ENCODE data around the gene PKN3. TPM values are rescaled to one million over a fixed set of nuclear protein-coding genes. Genes with fewer than 3 reads are reported as not detected.
"Not testable (repeated sequence)": the region's sequence is repeated elsewhere in the genome, so short reads cannot be mapped to it uniquely, and the experiment has no call there.

PKN3 gene
- total RNA-seq, 1 donor from 2014 or later: 14.7 TPM

DNA sequence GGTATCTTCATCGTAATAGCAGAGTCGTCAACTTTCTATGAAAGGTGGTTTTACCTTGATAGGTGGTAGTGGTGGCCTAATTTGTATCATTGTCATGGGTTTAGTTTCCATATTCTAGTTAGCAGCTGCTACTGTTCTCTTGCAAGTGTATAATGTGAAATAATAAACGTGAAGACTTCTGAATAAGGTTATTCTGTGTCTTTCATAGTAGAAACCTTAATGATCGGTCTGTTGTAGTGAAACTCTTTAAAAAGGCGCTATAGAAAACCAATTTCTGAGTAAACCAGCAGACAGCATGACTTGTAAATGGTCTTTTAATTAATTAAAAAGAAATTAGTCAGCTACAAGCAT, 11.6 kb upstream of the PKN3 start:
- DNase-seq (ENCODE audit: low spot score): no peak

GRCh38 chr9:128693738-128694137, 8.6 kb upstream of the PKN3 start:
- DNase-seq (ENCODE audit: low spot score): not testable (repeated sequence)

DNA sequence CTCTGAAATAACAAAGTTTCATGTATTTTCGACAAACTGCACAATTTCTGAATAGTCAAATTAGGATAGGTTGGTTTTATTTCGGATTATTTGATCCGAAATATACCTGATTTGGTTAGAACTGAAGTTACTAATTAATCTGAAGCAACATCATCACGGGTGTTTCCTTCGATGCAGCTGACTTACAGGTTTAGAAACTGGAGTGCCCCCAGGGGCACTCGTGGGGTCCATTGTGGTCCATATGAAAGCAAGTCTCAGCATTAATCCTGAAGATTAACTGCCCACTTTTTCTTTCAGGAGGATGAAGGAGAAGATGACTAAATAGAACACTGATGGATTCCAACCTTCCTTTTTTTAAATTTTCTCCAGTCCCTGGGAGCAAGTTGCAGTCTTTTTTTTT, 8.0 kb upstream of the PKN3 start:
- no peak for DNase-seq (ENCODE audit: low spot score)

DNA sequence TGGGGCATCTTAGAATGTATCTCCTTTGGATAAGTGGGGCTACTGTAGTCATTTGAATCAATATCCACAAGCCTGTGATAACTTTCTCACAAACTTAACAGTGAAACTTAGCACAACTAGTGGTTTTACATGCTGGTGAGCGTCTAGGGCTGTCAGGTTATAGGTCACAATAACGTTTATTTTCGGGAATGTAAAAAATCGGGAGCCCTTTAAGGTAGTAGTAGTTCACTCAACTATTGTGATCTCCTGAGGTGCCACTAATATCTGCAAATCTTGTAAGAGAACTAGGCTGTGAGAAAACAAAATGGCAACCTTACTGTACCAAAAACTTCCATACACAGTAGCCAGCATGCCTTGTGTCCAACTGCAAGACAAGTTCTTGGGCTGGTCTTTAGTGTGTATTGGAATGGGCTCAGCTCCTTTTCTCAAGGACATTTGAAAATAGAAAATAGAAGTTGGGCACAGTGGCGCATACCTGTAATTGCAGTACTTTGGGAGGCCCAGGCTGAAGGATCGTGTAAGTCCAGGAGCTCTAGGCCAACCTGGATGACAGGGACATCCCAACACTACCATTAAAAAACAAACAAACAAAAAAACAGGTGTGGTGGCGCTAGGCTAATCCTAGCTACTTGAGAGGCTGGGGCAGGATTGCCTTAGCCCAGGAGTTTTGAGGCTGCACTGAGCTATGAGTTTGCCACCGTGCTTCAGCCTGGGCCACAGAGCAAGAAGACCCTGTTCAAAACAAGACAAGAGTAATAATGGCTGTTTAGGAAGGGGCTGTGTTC, 5.2 kb upstream of the PKN3 start:
- peak; percentile 41 for DNase-seq (ENCODE audit: low spot score)

DNA sequence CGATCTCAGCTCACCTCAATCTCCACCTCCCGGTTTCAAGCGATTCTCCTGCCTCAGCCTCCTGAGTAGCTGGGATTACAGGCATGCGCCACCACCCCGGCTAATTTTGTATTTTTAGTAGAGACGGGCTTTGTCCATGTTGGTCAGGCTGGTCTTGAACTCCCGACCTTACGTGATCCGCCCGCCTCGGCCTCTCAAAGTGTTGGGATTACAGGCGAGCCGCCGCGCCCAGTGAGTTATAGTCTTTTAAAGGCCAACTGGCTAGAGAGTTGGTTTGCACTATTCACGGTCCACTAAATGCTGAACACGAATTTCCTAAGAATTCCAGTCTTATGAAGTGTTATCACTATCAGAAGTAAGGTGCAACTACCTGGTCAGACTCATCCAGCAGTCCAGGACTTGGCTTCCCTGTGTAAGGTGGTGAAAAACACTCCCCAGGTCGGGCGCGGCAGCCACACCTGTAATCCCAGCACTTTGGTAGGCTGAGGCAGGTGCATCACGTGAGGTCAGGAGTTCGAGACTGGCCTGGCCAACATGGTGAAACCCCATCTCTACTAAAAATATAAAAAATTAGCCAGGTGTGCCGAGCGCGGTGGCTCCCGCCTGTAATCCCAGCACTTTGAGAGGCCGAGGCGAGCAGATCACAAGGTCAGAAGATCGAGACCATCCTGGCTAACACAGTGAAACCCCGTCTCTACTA, 3.1 kb upstream of the PKN3 start:
- DNase-seq (ENCODE audit: low spot score): peak; percentile 64

DNA sequence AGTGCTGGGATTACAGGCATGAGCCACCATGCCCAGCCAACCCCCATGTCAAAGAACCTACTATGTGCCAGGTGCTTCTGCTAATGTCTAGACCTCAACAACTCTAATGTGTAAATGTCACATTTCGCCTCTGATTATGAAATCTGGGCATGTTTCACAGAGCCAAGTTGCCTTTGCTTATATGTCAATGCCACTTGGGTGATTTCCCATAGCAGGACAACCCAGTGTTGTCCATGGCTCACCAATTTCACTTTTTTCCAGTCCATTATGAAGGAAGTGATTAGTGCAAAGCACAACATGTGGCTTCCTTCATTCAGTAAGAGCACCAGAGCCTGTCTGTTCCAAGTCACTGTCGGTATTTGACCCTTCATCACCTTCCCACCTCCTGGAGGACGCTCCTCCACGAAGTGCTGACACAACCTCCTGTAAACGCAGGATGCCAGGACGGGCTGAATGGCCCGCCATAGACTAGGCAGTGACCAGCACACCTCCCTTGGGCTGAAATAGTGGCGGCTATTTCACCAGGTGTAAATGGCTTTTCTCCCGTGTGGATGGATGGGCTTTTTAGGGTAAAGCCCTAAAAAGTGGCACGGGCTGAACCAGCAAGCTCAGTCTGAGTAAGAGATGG, 962 bp upstream of the PKN3 start:
- peak; percentile 47 for DNase-seq (ENCODE audit: low spot score)

- DNase-seq (ENCODE audit: low spot score): peak; percentile 89
These were observed 779 bp downstream of the PKN3 start for GRCh38 chr9:128702949-128703615.

GRCh38 chr9:128703616-128704355, 1.5 kb downstream of the PKN3 start:
- DNase-seq (ENCODE audit: low spot score): no peak

DNA sequence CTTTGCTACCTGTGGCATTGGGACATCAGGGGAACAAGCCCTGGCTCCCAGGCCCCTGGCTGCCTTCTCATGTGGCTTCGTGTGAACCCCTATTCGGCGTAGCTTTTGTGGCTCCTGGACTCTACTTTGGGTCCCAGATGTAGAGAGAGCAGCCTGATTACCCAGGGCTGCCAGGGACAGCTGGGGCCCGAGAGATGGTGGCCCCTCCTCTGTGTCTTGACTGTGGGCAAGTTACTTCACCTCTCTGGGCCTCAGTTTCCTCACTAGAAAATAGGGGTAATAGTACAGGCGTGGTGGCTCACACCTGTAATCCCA, 2.0 kb downstream of the PKN3 start:
- DNase-seq (ENCODE audit: low spot score): no peak

- no peak for DNase-seq (ENCODE audit: low spot score)
These were observed 3.0 kb downstream of the PKN3 start for GRCh38 chr9:128705051-128705965.

DNA sequence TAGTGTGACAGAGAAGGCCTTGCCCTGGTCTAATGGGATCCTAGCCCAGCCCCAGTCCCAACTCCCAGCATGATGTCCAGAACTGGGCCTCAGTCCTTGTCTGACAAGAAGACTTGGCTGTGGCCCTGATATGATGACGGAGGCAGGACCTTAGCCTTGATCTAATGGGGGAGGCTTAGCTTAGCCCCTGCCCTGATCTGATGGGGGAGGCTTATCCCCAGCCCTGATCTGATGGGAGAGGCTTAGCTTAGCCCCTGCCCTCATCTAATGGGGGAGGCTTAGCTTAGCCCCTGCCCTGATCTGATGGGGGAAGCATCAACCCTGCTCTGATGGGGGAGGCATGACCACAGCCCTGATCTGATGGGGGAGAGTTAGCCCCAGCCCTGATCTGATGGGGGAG, 3.7 kb downstream of the PKN3 start:
- no peak for DNase-seq (ENCODE audit: low spot score)

DNA sequence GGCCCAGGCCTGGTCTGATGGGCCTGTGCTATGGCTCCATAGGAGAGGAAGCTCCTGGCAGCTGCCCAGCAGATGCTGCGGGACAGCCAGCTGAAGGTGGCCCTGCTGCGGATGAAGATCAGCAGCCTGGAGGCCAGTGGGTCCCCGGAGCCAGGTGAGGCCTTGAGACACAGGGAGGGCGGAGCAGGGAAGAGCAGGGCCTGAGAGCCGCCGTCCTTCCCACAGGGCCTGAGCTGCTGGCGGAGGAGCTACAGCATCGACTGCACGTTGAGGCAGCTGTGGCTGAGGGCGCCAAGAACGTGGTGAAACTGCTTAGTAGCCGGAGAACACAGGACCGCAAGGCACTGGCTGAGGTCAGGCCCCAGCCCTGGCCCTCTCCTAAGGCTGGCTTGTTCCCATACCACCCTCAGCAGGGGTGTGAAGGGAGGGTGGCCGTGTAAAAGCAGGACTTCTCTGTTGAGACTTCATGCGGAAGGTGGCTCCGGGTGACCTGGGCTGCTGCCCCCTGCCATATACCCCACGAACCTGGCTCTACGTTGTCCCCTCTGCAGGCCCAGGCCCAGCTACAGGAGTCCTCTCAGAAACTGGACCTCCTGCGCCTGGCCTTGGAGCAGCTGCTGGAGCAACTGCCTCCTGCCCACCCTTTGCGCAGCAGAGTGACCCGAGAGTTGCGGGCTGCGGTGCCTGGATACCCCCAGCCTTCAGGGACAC, 4.5 kb downstream of the PKN3 start:
- no peak for DNase-seq (ENCODE audit: low spot score)

GRCh38 chr9:128707446-128707845, 5.1 kb downstream of the PKN3 start:
- DNase-seq (ENCODE audit: low spot score): no peak

DNA sequence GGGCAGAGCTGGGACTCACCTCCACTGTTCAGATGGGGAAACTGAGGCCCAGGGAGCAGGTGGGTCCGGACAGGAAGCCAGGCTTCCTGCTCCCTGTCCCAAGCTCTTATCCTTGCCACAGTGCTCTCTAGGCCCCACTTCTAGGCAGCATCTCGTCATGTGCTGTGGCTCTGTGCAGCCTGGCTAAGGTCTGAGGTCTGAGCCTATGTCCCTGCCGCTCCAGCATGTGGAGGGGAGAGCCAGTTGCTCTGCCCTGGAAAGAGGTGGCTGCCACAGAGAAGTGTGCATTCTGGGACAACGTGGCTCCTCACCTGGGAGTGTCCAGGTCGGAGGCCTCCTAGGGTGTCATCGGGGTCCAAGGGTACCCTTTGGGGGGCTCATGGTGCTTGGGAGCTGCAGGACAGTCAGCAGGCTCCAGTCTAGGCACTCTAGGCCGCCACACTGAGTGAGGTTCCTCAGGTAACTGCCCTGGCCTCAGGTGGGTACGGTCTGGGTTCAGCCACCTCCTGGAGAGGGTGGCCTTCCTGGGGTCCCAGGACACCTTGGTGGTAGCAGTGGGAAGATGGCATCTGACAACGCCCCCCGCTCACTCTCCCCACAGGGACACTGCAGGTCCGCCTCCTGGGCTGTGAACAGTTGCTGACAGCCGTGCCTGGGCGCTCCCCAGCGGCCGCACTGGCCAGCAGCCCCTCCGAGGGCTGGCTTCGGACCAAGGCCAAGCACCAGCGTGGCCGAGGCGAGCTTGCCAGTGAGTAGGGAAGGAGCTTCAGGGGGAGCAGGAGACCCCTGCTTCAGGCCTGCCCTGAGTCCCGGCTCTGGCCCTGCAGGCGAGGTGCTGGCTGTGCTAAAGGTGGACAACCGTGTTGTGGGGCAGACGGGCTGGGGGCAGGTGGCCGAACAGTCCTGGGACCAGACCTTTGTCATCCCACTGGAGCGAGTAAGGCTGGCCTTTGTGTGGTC, 10.4 kb downstream of the PKN3 start:
- no peak for DNase-seq (ENCODE audit: low spot score)

GRCh38 chr9:128713411-128713780, 11.1 kb downstream of the PKN3 start:
- no peak for DNase-seq (ENCODE audit: low spot score)

DNA sequence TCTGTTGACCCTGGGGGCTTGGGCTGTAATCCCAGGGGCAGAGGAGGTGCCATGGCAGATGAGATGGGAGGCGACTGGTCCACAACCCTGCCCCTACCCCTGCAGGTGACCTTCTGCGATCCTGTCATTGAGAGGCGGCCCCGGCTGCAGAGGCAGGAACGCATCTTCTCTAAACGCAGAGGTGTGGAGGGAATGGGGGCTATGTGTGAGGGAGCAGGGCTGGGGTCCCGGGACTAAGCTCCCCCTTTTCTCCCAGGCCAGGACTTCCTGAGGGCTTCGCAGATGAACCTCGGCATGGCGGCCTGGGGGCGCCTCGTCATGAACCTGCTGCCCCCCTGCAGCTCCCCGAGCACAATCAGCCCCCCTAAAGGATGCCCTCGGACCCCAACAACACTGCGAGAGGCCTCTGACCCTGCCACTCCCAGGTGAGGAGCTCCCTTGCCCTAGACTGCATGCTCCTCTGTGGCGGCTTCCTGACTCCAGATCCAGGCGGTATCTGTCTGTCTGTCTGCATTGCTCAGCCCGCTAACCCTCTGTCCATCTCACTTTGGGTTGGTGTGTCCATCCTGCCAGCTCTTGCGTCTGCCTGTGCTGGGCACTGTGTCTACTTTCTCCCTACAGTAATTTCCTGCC, 11.8 kb downstream of the PKN3 start:
- DNase-seq (ENCODE audit: low spot score): no peak

DNA sequence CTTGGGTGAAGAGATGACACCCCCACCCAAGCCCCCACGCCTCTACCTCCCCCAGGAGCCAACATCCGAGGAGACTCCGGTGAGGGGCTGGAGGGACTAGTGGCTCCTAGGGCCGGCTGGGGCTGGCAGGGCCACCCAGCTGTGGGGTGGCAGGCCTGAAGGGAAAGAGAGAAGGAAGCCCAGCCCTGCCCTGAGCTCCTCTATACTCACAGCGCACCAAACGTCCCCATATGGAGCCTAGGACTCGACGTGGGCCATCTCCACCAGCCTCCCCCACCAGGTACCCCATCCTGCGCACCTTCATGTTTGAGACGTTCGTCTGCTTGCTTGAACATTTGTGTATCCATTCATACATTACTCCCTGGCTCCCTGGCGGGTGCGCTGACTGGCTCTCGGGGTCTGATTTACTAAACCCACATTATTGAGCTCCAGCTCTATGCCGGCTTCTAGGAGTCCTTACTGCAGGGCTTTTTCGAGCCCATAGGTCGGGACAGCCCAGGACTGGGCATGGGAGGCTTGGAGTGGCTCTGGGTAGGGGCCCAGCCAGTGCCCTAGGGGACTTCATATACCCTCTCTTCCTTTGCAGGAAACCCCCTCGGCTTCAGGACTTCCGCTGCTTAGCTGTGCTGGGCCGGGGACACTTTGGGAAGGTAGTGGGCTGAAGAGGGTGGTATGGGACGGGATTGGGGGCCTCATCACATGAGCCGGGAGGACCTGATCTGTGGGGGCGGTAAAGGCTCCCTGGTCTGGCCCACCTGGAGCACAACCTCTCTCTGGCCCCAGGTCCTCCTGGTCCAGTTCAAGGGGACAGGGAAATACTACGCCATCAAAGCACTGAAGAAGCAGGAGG, 12.5 kb downstream of the PKN3 start:
- DNase-seq (ENCODE audit: low spot score): no peak

Data from mesenteric fat pad (tissue), 1 donor.